Stimulated activated CD4-positive, alpha-beta T cell treated with anti-CD3 and anti-CD28 coated beads, Interleukin-12 subunit alpha, Interleukin-12 subunit beta, amount 100 ng/mL, for 24 hours (primary cell): ENCODE measurements around the gene TADA3.
A peak's percentile ranks its signal among the peaks of the same experiment; 100 is the strongest.
"Not testable (repeated sequence)": the region's sequence is repeated elsewhere in the genome, so short reads cannot be mapped to it uniquely, and the experiment has no call there.

Experiments
- DNase-seq, 2 experiments: peaks; one replicate each; pipeline ENCODE4 v3.0.0-alpha.2; 2020; ENCODE audit warnings: low read depth in 2 of 2

Gene TADA3

DNA sequence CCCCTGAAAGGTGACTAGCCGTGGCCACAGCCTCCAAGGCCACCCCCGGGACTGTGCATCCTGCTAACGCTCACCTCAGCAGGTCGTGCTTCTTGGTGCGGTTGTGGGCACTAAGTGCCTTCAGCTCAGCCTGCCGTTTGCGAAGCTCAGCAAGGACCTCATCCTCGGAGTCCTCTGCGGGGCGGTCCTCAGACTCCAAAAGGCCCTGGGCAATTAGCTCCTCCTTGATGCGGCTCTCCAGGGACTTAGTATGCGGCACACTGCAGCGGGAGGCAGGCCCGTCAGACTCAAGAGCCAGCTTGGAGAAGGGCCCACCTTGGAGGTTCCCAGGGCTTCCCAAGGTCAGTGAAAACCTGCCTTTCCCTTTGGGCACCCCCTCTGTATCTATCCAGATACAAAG, 8.3 kb downstream of the TADA3 start:
- DNase-seq: no peak

DNA sequence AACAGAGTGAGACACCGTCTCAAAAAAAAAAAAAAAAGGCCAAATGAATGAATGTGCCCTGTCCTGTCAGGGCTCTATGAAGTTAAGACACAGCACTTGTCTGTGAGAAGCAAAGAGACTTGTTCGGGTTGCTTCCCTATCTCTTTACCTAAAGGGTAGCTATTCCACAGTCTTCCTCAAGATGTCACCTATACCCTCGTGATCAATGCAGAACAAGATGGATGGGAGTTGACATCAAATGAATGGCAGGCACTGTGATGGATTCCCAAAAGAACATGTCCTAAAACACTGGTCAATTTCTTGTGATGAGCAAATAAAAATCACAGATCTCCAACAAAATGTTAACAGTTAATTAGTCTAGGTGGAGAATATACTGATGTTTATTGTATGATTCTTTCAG, 9.5 kb downstream of the TADA3 start:
- DNase-seq: no peak

DNA sequence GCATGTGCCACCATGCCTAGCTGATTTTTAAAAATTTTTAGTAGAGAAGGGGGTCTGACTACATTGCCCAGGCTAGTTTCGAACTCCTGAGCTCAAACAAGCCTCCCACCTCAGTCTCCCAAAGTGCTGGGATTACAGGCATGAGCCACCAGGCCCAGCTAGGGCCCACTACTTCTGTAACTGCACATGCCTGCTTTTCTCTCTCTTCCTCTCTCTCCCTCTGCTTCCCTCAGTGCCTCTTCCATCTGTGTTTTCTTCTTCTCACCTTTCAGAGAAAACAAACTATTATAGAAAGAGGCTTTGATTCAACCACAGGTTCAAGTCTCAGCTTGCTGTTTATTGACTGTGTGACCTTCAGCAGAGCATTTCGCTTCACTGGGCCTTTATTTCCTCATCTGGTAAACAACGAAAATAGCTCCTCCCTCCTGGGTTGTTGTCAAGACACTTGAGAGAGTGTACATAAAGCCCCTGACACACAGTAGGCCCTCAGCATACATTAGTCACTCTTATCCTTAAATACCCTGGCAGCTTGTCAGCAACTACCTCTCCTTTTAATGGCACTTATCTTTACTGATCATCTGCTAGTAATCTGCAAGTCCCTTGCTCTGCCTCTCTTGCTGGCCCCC, 10.2 kb downstream of the TADA3 start:
- DNase-seq: no peak

DNA sequence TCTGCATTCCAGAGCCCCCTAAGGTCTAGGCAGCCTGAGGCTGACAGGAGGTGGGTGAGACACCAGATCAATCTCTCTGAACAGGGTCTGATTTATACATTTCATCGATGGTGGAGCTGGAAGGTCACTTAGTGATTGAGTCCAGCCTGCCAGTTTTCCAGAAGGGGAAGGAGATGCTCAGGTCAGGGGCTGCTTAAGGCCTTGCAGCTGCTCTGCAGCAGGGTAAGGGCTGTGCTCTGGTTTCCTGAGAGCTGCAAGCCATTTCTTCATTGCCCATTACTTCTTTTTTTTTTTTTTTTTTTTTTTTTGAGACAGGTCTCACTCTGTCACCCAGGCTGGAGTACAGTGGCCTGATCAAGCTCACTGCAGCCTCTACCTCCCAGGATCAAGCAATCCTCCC, 10.7 kb downstream of the TADA3 start:
- DNase-seq: no peak

GRCh38 chr3:9780910-9781309, 11.4 kb downstream of the TADA3 start:
- no peak for DNase-seq

- no peak for DNase-seq
Observed at GRCh38 chr3:9780458-9780812, 11.8 kb downstream of the TADA3 start.

DNA sequence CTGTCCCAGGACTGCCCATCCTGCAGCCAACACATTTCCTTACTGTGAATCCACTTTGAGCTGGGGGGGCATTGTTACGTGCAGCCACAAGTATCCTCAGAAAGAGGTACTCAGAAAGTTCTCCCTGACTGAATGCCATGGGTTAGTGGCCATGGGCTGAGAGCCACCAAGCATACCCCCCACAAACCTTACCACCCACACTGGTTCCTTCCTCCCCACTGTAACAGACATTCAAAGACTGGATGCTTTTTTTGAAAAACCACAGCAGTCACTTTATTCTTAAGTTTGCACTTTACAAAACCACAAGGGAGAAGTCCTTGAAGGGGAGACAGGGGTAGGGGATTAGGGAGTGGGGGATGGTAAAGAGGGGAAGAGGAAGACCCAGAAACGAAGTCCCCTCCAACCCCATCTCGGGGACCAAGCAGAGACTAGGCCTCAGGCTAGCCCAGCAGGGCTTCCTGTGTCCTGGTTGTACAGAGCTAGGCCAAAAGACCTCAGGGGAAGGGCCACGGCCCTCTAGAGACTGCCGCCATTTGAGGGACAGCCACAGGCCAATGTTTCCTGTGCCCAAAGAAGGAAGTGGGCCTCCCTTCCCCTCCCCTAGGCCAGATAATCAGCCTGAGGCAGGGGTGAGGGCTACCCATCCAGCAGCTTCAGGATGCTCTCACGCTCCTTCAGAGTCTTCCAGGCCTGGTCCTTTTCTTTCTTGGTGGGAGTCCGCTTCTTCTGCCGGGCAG, 12.4 kb downstream of the TADA3 start:
- DNase-seq: peak in 1 of 2 experiments; percentile 23

GRCh38 chr3:9779075-9779593, 13.1 kb downstream of the TADA3 start:
- DNase-seq: no peak

DNA sequence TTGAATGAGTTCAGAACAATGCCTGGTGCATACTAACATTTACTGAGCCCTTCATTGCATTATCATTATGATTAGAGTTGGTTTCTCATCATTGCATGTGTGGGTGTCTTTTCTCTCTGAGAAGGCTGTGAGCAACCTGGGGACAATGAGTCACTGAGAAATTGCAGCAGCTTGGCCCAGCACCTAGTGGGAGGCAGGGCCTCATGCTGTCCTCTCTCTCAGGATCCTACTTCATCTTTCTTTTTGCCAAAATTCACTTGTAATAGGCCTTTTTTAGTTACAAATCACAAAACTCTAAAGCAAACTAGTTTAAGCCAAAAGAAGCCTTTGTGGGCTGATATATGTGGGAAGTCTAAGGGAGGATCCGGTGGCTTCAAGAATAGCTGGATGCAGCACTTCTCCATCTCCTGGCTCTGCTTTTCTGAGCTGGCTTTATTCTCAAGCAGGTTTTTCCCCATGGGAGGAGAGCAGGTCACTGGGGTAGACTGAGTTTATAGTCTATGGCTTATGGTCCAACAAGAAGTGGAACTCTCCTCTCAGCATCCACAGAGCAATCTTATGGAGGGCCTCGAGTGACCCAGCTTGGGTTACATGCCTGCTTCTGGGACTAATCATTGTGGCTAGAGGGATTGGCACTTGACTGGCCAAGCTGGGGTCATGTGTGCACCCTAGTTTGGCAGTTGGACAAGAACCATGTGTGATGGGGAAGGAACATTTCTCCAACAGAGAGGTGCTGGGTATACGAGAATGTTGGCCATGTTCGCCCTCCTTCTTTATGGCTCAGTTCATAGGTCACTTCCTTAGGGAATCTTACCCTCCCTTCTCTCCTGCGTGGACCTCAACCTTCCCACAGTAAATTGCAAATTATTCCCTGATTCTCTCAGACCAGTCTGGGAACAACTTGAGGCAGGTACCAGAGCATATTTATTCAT, 13.9 kb downstream of the TADA3 start:
- peak in 1 of 2 experiments; percentile 63 for DNase-seq

DNA sequence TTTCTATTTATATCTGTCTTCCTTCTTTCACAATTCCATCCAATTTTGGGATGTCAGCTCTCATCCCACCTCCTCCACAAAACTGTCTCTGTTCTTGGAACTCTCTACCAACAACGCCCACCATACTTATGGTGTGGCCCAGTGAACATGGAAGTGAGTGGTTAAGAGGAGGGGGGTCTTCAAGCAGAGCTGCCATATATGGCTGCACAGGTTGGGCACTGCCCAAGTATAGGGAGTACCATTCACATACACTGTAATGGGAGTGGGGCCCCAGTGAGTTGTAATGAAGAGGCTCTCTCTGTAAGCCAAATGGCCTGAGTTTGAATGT, 14.6 kb downstream of the TADA3 start:
- DNase-seq: no peak

GRCh38 chr3:9776896-9777693, 15.2 kb downstream of the TADA3 start:
- no peak for DNase-seq

DNA sequence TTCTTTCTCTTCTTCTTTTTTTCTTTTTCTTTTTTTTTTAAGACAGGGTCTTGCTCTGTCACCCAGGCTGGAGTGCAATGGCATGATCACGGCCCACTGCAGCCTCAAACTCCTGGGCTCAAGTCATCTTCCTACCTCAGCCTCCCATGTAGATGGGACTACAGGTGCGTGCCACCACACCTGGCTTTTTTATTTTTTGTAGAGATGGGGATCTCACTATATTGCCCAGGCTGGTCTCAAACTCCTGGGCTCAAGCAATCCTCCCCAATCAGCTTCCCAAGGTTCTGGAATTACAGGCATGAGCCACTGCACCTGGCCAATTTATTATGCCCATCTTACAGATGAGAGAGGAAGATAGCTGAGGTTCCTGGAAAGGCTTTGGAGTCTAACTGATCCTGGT, 21.3 kb downstream of the TADA3 start:
- DNase-seq: not testable (repeated sequence)

DNA sequence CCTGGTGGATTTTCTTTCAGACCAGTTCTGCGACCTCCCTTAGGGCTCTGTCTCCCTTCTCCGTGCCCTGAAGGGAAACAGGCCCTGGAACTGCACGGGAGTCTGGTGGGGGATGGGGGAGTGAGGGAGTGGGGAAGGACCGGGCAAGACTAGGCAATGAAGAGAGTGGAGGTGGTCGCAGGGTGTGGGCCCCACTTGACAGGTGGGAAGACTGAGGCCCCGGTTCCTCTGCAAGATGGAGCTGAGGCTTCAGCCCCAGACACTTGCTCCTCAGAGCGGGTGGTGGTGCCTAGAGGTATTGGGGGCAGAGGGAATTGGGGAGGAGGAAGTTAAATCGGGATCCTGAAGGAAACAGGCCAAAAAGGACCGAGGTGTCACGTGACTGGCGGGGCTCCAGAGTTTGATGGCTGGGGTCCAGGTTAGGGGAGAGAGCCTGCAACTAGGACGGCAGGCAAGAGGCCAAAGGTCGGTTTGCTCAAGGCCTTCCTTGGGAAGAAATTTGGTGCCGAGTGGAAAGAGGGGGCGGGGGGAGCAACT, 21.9 kb downstream of the TADA3 start:
- no peak for DNase-seq

- peak in 1 of 2 experiments; percentile 64 for DNase-seq
Observed at GRCh38 chr3:9769426-9770275, 22.6 kb downstream of the TADA3 start, which contains the start of gene CAMK1. CAMK1 (minus strand) TSS chr3:9769947; CDS start chr3:9767749, 2,198 bp downstream.

- DNase-seq: no peak
Observed at GRCh38 chr3:9769012-9769411, 23.3 kb downstream of the TADA3 start.

GRCh38 chr3:9768141-9768775, 24.0 kb downstream of the TADA3 start:
- DNase-seq: no peak

- DNase-seq: no peak
Observed at GRCh38 chr3:9767418-9767817, 24.9 kb downstream of the TADA3 start.

- DNase-seq: no peak
Observed at GRCh38 chr3:9765865-9766264, 26.4 kb downstream of the TADA3 start.

- no peak for DNase-seq
Observed at GRCh38 chr3:9762871-9763270, 29.4 kb downstream of the TADA3 start.

DNA sequence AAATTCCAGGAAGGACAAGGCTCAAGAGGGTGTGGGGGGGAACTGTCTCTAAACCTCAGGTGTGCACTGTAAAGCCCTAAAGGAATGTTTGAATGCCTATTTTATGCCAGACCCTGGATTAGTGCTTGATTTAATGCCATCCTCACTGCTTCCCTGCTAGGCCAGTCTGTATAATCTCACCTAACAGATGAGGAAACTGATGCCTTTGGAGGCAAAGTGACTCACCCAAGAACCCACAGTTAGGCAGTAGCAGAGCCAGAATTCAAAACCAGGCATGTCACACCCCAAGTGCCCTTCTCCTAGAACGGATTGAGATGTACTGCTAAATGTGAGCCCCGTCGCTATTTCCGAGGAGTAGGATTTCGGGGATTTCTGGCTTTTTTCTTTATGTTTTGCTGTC, 30.4 kb downstream of the TADA3 start:
- no peak for DNase-seq
